Measurements from ENCODE around the gene CDH4. TPM values are rescaled to one million over a fixed set of nuclear protein-coding genes. Genes with fewer than 3 reads are reported as not detected.

The CDH4 gene
- total and polyA plus RNA-seq, 2 donors (not counting 3 experiments of a cell fraction or from before 2014, with no cell fraction given), result 0.17 to 0.51 TPM

DNA sequence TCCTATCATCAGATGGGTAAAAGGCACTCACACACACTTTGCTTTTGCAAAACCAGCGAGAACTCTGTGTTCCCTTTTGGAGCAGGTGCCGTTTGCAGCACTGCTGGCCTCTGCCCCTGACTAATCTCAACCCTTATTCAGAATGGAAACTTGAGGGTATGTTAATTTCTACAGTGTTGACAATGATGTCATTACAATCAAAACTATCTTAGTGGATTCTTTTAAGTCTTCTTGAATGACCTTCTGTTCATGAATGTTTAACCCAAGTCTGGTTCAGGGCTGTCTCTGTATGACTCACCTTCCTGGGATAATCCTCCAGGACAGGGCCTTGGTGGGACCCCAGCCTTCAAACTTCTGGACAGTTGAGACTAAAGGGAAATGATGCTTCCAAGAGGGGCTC, 197.9 kb downstream of the CDH4 start:
- TF ChIP-seq POLR2AphosphoS5 (IDR thresholded peaks at IDR 0.05; ENCODE audit: insufficient read depth, low read depth, low read length) (no peak), GATA2 (IDR thresholded peaks at IDR 0.05; ENCODE audit: insufficient read depth, insufficient read length, low read depth, low read length) (no peak), FOS (IDR thresholded peaks at IDR 0.05; ENCODE audit: borderline replicate concordance, insufficient read depth, low read length) (no peak), POLR2A (IDR thresholded peaks at IDR 0.05; ENCODE audit: low read depth, low read length) (no peak), JUN (IDR thresholded peaks at IDR 0.05; ENCODE audit: borderline replicate concordance, insufficient read depth, insufficient read length, low read depth) (no peak), EZH2 (IDR thresholded peaks at IDR 0.05; ENCODE audit: borderline replicate concordance, low read depth, low read length, severe bottlenecking) (no peak), MYC (IDR thresholded peaks at IDR 0.05; ENCODE audit: low read depth, low read length) (no peak)
- TF ChIP-seq, protein P1, sequence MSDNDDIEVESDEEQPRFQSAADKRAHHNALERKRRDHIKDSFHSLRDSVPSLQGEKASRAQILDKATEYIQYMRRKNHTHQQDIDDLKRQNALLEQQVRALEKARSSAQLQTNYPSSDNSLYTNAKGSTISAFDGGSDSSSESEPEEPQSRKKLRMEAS (IDR thresholded peaks at IDR 0.05; ENCODE audit: insufficient read depth, insufficient read length), result no peak
- TF ChIP-seq, protein P2, sequence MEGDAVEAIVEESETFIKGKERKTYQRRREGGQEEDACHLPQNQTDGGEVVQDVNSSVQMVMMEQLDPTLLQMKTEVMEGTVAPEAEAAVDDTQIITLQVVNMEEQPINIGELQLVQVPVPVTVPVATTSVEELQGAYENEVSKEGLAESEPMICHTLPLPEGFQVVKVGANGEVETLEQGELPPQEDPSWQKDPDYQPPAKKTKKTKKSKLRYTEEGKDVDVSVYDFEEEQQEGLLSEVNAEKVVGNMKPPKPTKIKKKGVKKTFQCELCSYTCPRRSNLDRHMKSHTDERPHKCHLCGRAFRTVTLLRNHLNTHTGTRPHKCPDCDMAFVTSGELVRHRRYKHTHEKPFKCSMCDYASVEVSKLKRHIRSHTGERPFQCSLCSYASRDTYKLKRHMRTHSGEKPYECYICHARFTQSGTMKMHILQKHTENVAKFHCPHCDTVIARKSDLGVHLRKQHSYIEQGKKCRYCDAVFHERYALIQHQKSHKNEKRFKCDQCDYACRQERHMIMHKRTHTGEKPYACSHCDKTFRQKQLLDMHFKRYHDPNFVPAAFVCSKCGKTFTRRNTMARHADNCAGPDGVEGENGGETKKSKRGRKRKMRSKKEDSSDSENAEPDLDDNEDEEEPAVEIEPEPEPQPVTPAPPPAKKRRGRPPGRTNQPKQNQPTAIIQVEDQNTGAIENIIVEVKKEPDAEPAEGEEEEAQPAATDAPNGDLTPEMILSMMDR (IDR thresholded peaks at IDR 0.05; ENCODE audit: extremely low read depth in 1 of 2, insufficient read depth in 1 of 2, low read depth in 1 of 2, low read length in 2 of 2), result no peak
- no peak overlapping the region for H3K9ac ChIP-seq (replicated peaks; ENCODE audit: extremely low read depth, insufficient read depth, low read length)
- H3K79me2 ChIP-seq (ENCODE audit: control insufficient read depth, insufficient read depth, low read length), result no peaks in the 10 kb centered on the region
- H3K4me2 ChIP-seq (ENCODE audit: insufficient read depth, low read length), result no peak overlapping the region
- no peak overlapping the region for H3K27ac ChIP-seq (ENCODE audit: insufficient read depth, low read depth, low read length)
- no peaks in the 10 kb centered on the region for H3K27me3 ChIP-seq (ENCODE audit: control insufficient read depth in 2 of 2, insufficient read depth in 2 of 2, low read length in 2 of 2)
- H3K4me3 ChIP-seq (replicated peaks in 1 of 3; ENCODE audit: insufficient read depth in 1 of 3, low read depth in 1 of 3, low read length in 3 of 3), result no peak overlapping the region
- BruUV-seq (replicated peaks), result no TSS peak
- FAIRE-seq, result no peak
- H3K9me3 ChIP-seq (replicated peaks; ENCODE audit: control insufficient read depth, insufficient read depth, low read length), result peaks cover 5% of the 10 kb centered on the region
- DNase-seq (ENCODE audit: low read depth, low spot score), result no peak
- H3K9me1 ChIP-seq (replicated peaks; ENCODE audit: control insufficient read depth, extremely low read depth, insufficient read depth, low read length), result no peaks in the 10 kb centered on the region
- dilution Hi-C loops (cut with MboI; ENCODE audit: extremely low pct_ligation_motif_present, low sequenced_read_pairs) (no loop called here), intact Hi-C loops (cut with micrococcal nuclease) (no loop called here)
- no peak overlapping the region for H2AFZ ChIP-seq (ENCODE audit: low read depth, low read length)
- ChIA-PET POLR2A (no interaction called here), CTCF (no interaction called here)
- H3K36me3 ChIP-seq (ENCODE audit: control insufficient read depth in 2 of 2, extremely low read depth in 1 of 2, insufficient read depth in 2 of 2, low read length in 2 of 2), result no peaks in the 10 kb centered on the region
- no peaks in the 10 kb centered on the region for H3K4me1 ChIP-seq (ENCODE audit: control insufficient read depth, extremely low read depth, insufficient read depth, low read length)
- no peaks in the 10 kb centered on the region for H4K20me1 ChIP-seq (replicated peaks; ENCODE audit: control insufficient read depth, extremely low read depth, insufficient read depth, low read length)

All from endothelial cell of umbilical vein (primary cell).